ENCODE results near the gene SYNE1.
A peak's percentile ranks its signal among the peaks of the same experiment; 100 is the strongest.
"Not testable (repeated sequence)": the region's sequence is repeated elsewhere in the genome, so short reads cannot be mapped to it uniquely, and the experiment has no call there.

Gene SYNE1

GRCh38 chr6:152673236-152673635, 36.1 kb upstream of the SYNE1 start:
- H3K4me3 ChIP-seq (replicated peaks in 1 of 2; ENCODE audit: low read depth in 2 of 2, low read length in 2 of 2): no peak overlapping the region
- DNase-seq (ENCODE audit: low read depth in 2 of 2): peak; percentile 40 to 41
- no peak for TF ChIP-seq CTCF (IDR thresholded peaks at IDR 0.05; ENCODE audit: low read depth, low read length)

- peak; percentile 34 to 66 for DNase-seq (ENCODE audit: low read depth in 2 of 2)
- H3K4me3 ChIP-seq (replicated peaks in 1 of 2; ENCODE audit: low read depth in 2 of 2, low read length in 2 of 2): no peak overlapping the region
- TF ChIP-seq CTCF (IDR thresholded peaks at IDR 0.05; ENCODE audit: low read depth, low read length): no peak
Observed at GRCh38 chr6:152671171-152671570, 34.0 kb upstream of the SYNE1 start.

GRCh38 chr6:152669895-152670294, 32.7 kb upstream of the SYNE1 start:
- H3K4me3 ChIP-seq (replicated peaks in 1 of 2; ENCODE audit: low read depth in 2 of 2, low read length in 2 of 2): no peak overlapping the region
- TF ChIP-seq CTCF (IDR thresholded peaks at IDR 0.05; ENCODE audit: low read depth, low read length): peak; percentile 48
- DNase-seq (ENCODE audit: low read depth in 2 of 2): peak; percentile 55 to 71

GRCh38 chr6:152661776-152662175, 24.6 kb upstream of the SYNE1 start:
- no peak for TF ChIP-seq CTCF (IDR thresholded peaks at IDR 0.05; ENCODE audit: low read depth, low read length)
- DNase-seq (ENCODE audit: low read depth in 2 of 2): no peak
- H3K4me3 ChIP-seq (replicated peaks in 1 of 2; ENCODE audit: low read depth in 2 of 2, low read length in 2 of 2): no peak overlapping the region

GRCh38 chr6:152651986-152652385, 14.8 kb upstream of the SYNE1 start:
- peak in 1 of 2 donors; percentile 50 for DNase-seq (ENCODE audit: low read depth in 2 of 2)
- no peak for TF ChIP-seq CTCF (IDR thresholded peaks at IDR 0.05; ENCODE audit: low read depth, low read length)

GRCh38 chr6:152648105-152648504, 10.9 kb upstream of the SYNE1 start:
- peak; percentile 35 to 49 for DNase-seq (ENCODE audit: low read depth in 2 of 2)
- no peak overlapping the region for H3K4me3 ChIP-seq (replicated peaks in 1 of 2; ENCODE audit: low read depth in 2 of 2, low read length in 2 of 2)
- TF ChIP-seq CTCF (IDR thresholded peaks at IDR 0.05; ENCODE audit: low read depth, low read length): no peak

More at GRCh38 chr6:152651986-152652385, 14.8 kb upstream of the SYNE1 start:
- no peak overlapping the region for H3K4me3 ChIP-seq (replicated peaks in 1 of 2; ENCODE audit: low read depth in 2 of 2, low read length in 2 of 2)

GRCh38 chr6:152646732-152647131, 9.6 kb upstream of the SYNE1 start:
- H3K4me3 ChIP-seq (replicated peaks in 1 of 2; ENCODE audit: low read depth in 2 of 2, low read length in 2 of 2); DNase-seq (ENCODE audit: low read depth in 2 of 2): not testable (repeated sequence)
